ENCODE measurements around the gene GPR183.

GRCh38 chr13:99276706-99277105 is 30.5 kb downstream of the GPR183 start:
- TF ChIP-seq CTCF (IDR thresholded peaks at IDR 0.05) (no peak), POLR2A (IDR thresholded peaks at IDR 0.05) (no peak)

All from adrenal gland (tissue), 5 donors.